ENCODE measurements around the gene GCC2. TPM values are rescaled to one million over a fixed set of nuclear protein-coding genes. Genes with fewer than 3 reads are reported as not detected.

GCC2 gene
- polyA plus RNA-seq, 1 donor from 2014 or later, result 23.6 TPM

- TF ChIP-seq POLR2AphosphoS5 (IDR thresholded peaks at IDR 0.05) (no peak), MXI1 (conservative IDR thresholded peaks at IDR 0.05; ENCODE audit: poor library complexity, severe bottlenecking) (no peak), EP300 (conservative IDR thresholded peaks at IDR 0.05; ENCODE audit: poor library complexity, severe bottlenecking) (no peak), EZH2 (IDR thresholded peaks at IDR 0.05; ENCODE audit: borderline replicate concordance, insufficient read depth, low read length, poor library complexity, severe bottlenecking) (no peak), CTCF (IDR thresholded peaks at IDR 0.05; ENCODE audit: poor library complexity, severe bottlenecking) (no peak), REST (IDR thresholded peaks at IDR 0.05; ENCODE audit: borderline replicate concordance) (no peak), TAF1 (IDR thresholded peaks at IDR 0.05; ENCODE audit: low read depth) (no peak), SMC3 (conservative IDR thresholded peaks at IDR 0.05; ENCODE audit: poor library complexity) (no peak), RAD21 (conservative IDR thresholded peaks at IDR 0.05) (no peak)
- Histone ChIP-seq H3K9me2 (ENCODE audit: insufficient read depth, low read length) (no peaks in the 10 kb centered on the region), H3K27me3 (ENCODE audit: insufficient read depth, low read depth, low read length) (no peaks in the 10 kb centered on the region), H4K20me1 (ENCODE audit: insufficient read depth) (no peaks in the 10 kb centered on the region), H3K9ac (ENCODE audit: low read length) (no peak overlapping the region), H3F3A (ENCODE audit: insufficient read depth, low read length, poor library complexity, severe bottlenecking) (no peaks in the 10 kb centered on the region), H3K27ac (ENCODE audit: low read length) (no peak overlapping the region), H2AFZ (ENCODE audit: low read depth, low read length) (no peak overlapping the region), H3K4me3 (ENCODE audit: low read length) (no peak overlapping the region), H3K9me3 (ENCODE audit: low read length) (no peaks in the 10 kb centered on the region), H3K79me2 (replicated peaks; ENCODE audit: insufficient read depth, low read length) (no peaks in the 10 kb centered on the region), H3K4me2 (ENCODE audit: low read length) (no peak overlapping the region), H3K36me3 (ENCODE audit: insufficient read depth, low read length) (no peaks in the 10 kb centered on the region)
Measured at GRCh38 chr2:108423067-108423466, 25.9 kb upstream of the GCC2 start.

- no peaks in the 10 kb centered on the region for H3K9me2 ChIP-seq (ENCODE audit: insufficient read depth, low read length)
- H3K27ac ChIP-seq (ENCODE audit: low read length), result no peak overlapping the region
- no peak overlapping the region for H2AFZ ChIP-seq (ENCODE audit: low read depth, low read length)
- H3K79me2 ChIP-seq (replicated peaks; ENCODE audit: insufficient read depth, low read length), result no peaks in the 10 kb centered on the region
- H3K4me3 ChIP-seq (ENCODE audit: low read length), result no peak overlapping the region
- no peaks in the 10 kb centered on the region for H4K20me1 ChIP-seq (ENCODE audit: insufficient read depth)
- no peaks in the 10 kb centered on the region for H3K27me3 ChIP-seq (ENCODE audit: insufficient read depth, low read depth, low read length)
- no peak for TF ChIP-seq POLR2AphosphoS5 (IDR thresholded peaks at IDR 0.05)
- no peak for TF ChIP-seq EZH2 (IDR thresholded peaks at IDR 0.05; ENCODE audit: borderline replicate concordance, insufficient read depth, low read length, poor library complexity, severe bottlenecking)
- no peak for TF ChIP-seq EP300 (conservative IDR thresholded peaks at IDR 0.05; ENCODE audit: poor library complexity, severe bottlenecking)
- TF ChIP-seq SMC3 (conservative IDR thresholded peaks at IDR 0.05; ENCODE audit: poor library complexity), result no peak
- TF ChIP-seq MXI1 (conservative IDR thresholded peaks at IDR 0.05; ENCODE audit: poor library complexity, severe bottlenecking), result no peak
- no peak for TF ChIP-seq CTCF (IDR thresholded peaks at IDR 0.05; ENCODE audit: poor library complexity, severe bottlenecking)
- no peak for TF ChIP-seq RAD21 (conservative IDR thresholded peaks at IDR 0.05)
- no peak for TF ChIP-seq TAF1 (IDR thresholded peaks at IDR 0.05; ENCODE audit: low read depth)
- no peak for TF ChIP-seq REST (IDR thresholded peaks at IDR 0.05; ENCODE audit: borderline replicate concordance)
- no peak overlapping the region for H3K9ac ChIP-seq (ENCODE audit: low read length)
- H3K4me2 ChIP-seq (ENCODE audit: low read length), result no peak overlapping the region
- H3K9me3 ChIP-seq (ENCODE audit: low read length), result no peaks in the 10 kb centered on the region
- H3F3A ChIP-seq (ENCODE audit: insufficient read depth, low read length, poor library complexity, severe bottlenecking), result no peaks in the 10 kb centered on the region
- H3K36me3 ChIP-seq (ENCODE audit: insufficient read depth, low read length), result no peaks in the 10 kb centered on the region
Measured at GRCh38 chr2:108423502-108424251, 25.3 kb upstream of the GCC2 start.

All from neural cell (in vitro differentiated cells).